ENCODE data around the gene ANO10. TPM values are rescaled to one million over a fixed set of nuclear protein-coding genes. Genes with fewer than 3 reads are reported as not detected.

The ANO10 gene
- total RNA-seq, 4 donors from 2014 or later = 26.7 to 33.9 (median 28.7) TPM

DNA sequence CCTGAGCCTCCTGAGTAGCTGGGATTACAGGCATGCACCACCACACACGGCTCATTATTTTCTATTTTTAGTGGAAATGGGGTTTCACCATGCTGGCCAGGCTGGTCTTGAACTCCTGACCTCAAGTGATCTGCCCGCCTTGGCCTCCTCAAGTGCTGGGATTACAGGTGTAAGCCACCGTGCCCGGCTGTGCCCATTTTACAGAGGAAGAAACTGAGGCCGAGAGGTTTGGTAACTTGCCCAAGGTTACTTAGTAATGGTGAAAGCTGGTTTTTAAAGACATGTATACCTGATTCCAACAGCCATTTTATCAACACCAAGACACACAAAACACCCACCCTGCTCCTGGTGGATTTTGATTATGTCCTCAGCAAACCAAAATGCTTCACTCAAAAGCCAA is 206.7 kb downstream of the ANO10 start:
- H3K36me3 ChIP-seq = no peaks in the 10 kb centered on the region
- intact Hi-C loops (cut with DNase I) = no loop called here
- no peak overlapping the region for H3K4me3 ChIP-seq (replicated peaks in 1 of 3)
- H3K9me3 ChIP-seq = no peaks in the 10 kb centered on the region
- H3K27me3 ChIP-seq = no peaks in the 10 kb centered on the region
- WGBS, 2 donors = 94 to 96% methylated on average over 5 of the region's 5 CpGs
- TF ChIP-seq POLR2A (IDR thresholded peaks at IDR 0.05) (no peak), CTCF (IDR thresholded peaks at IDR 0.05) (no peak)
- peaks cover 10 to 24% of the 10 kb centered on the region in 2 donors for H3K4me1 ChIP-seq
- no peak for DNase-seq
- H3K27ac ChIP-seq = no peak overlapping the region

- no peaks in the 10 kb centered on the region for H3K27me3 ChIP-seq
- no peaks in the 10 kb centered on the region for H3K36me3 ChIP-seq
- 86 to 88% methylated on average over 7 of the region's 7 CpGs for WGBS, 2 donors
- TF ChIP-seq CTCF (IDR thresholded peaks at IDR 0.05) (no peak), POLR2A (IDR thresholded peaks at IDR 0.05) (no peak)
- no peak overlapping the region for H3K27ac ChIP-seq
- no peak overlapping the region for H3K4me3 ChIP-seq (replicated peaks in 1 of 3)
- H3K4me1 ChIP-seq = peaks cover 10 to 24% of the 10 kb centered on the region in 2 donors
- no peaks in the 10 kb centered on the region for H3K9me3 ChIP-seq
- DNase-seq = no peak
- intact Hi-C loops (cut with DNase I) = no loop called here
These were observed 208.0 kb downstream of the ANO10 start for GRCh38 chr3:43413676-43414368.

DNA sequence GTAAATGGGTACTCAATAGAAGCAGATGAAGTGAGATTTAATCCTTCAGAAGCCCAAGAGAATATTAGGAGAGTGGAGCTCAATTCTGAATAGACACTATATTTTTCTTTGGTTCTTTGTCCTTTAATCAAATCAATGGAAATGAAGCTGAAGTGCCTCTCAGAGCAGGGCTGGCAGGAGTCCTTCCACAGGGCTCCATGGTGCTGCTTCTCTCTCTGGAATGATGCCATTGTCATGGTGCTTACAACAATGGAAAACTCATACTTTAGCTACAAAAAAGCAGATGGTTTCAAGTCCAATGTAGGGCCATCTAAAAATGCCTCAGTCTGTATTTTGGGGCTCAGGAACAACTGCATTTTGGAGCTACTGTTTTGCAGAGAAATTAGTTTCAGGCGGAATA is 210.4 kb downstream of the ANO10 start:
- TF ChIP-seq CTCF (IDR thresholded peaks at IDR 0.05) (no peak), POLR2A (IDR thresholded peaks at IDR 0.05) (no peak)
- H3K4me3 ChIP-seq (replicated peaks in 1 of 3) = no peak overlapping the region
- no peaks in the 10 kb centered on the region for H3K9me3 ChIP-seq
- peak; percentile 74 to 77 for DNase-seq
- intact Hi-C loops (cut with DNase I) = no loop called here
- WGBS, 2 donors = 97 to 100% methylated on average over 1 of the region's 1 CpG
- peak overlapping the region in 2 of 3 donors; percentile 29 to 37 for H3K27ac ChIP-seq
- H3K4me1 ChIP-seq = peaks cover 10 to 22% of the 10 kb centered on the region in 2 donors
- no peaks in the 10 kb centered on the region for H3K27me3 ChIP-seq
- no peaks in the 10 kb centered on the region for H3K36me3 ChIP-seq

GRCh38 chr3:43410592-43410991 is 211.2 kb downstream of the ANO10 start:
- no peaks in the 10 kb centered on the region for H3K9me3 ChIP-seq
- H3K27ac ChIP-seq = no peak overlapping the region
- no peak for DNase-seq
- 90 to 94% methylated on average over 3 of the region's 3 CpGs for WGBS, 2 donors
- peaks cover 15 to 27% of the 10 kb centered on the region in 2 donors for H3K4me1 ChIP-seq
- H3K4me3 ChIP-seq (replicated peaks in 1 of 3) = no peak overlapping the region
- TF ChIP-seq POLR2A (IDR thresholded peaks at IDR 0.05) (no peak), CTCF (IDR thresholded peaks at IDR 0.05) (no peak)
- intact Hi-C loops (cut with DNase I) = no loop called here
- no peaks in the 10 kb centered on the region for H3K27me3 ChIP-seq
- H3K36me3 ChIP-seq = no peaks in the 10 kb centered on the region

DNA sequence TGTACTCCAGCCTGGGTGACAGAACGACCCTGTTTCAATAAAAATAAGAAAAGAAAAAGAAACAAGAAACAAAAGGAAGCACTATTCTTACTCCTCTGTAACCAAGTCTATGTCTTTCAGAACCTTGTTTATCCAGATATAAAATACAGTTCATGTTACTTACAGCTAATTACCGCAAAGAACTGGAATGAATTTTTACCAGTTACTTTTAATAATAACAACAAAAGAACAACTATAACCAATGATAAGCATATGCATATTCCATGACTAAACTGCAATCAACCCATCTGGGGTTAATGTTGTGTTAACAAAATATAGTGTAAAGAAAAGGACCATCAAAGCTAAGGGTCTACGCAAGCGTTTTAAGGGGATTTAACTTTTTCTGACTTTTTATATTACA is 212.3 kb downstream of the ANO10 start:
- no peak for DNase-seq
- no peaks in the 10 kb centered on the region for H3K9me3 ChIP-seq
- WGBS, 2 donors = 82 to 89% methylated on average over 4 of the region's 4 CpGs
- no peak overlapping the region for H3K4me3 ChIP-seq (replicated peaks in 1 of 3)
- no peaks in the 10 kb centered on the region for H3K36me3 ChIP-seq
- H3K27ac ChIP-seq = no peak overlapping the region
- TF ChIP-seq CTCF (IDR thresholded peaks at IDR 0.05) (no peak), POLR2A (IDR thresholded peaks at IDR 0.05) (no peak)
- peaks cover 21 to 33% of the 10 kb centered on the region in 2 donors for H3K4me1 ChIP-seq
- intact Hi-C loops (cut with DNase I) = no loop called here
- no peaks in the 10 kb centered on the region for H3K27me3 ChIP-seq

All from thyroid gland (tissue), 4 donors.